ENCODE measurements around the gene VDR.
"Not testable (repeated sequence)": the region's sequence is repeated elsewhere in the genome, so short reads cannot be mapped to it uniquely, and the experiment has no call there.

GRCh38 chr12:47842543-47842942, 62.3 kb downstream of the VDR start:
- not testable (repeated sequence) for TF ChIP-seq POLR2A, CTCF (IDR thresholded peaks at IDR 0.05)
